Kidney (tissue), 14 donors: ENCODE measurements around the gene UBXN10. TPM values are rescaled to one million over a fixed set of nuclear protein-coding genes. Genes with fewer than 3 reads are reported as not detected.

Experiments
- DNase-seq, 5 donors: peaks; one replicate each; pipeline ENCODE4 v3.0.0-alpha.2; 2013 to 2020
- FAIRE-seq: peaks from 2 replicates; lab custom pipeline; 2012; peaks lifted over from hg19 to GRCh38; lab: Jason Lieb, UNC
- H3K27ac ChIP-seq, 2 donors: one replicate each; pipeline ENCODE4 v1.7.0; 2013; ENCODE audit warnings: low read depth in 2 of 2, low read length in 2 of 2, inconsistent platforms in 1 of 2
- H3K27me3 ChIP-seq: one replicate; pipeline ENCODE4 v1.7.1; 2013; ENCODE audit warnings: low read length, inconsistent platforms; ENCODE audit not compliant: control insufficient read depth, insufficient read depth
- H3K36me3 ChIP-seq, 3 donors: one replicate each; pipeline versions ENCODE4 v1.7.0 to v1.7.1; 2013; ENCODE audit warnings: low read length in 3 of 3, control low read depth in 1 of 3, inconsistent platforms in 1 of 3; ENCODE audit not compliant: insufficient read depth in 3 of 3, control insufficient read depth in 2 of 3
- H3K4me1 ChIP-seq, 3 donors: one replicate each; pipeline versions ENCODE4 v1.7.0 to v1.7.1; 2013; ENCODE audit warnings: low read length in 3 of 3, inconsistent platforms in 1 of 3, low read depth in 1 of 3; ENCODE audit not compliant: control insufficient read depth in 2 of 3, insufficient read depth in 2 of 3
- H3K4me3 ChIP-seq, 3 donors: one replicate each; pipeline versions ENCODE4 v1.7.0 to v1.8.1; 2013; ENCODE audit warnings: low read length in 3 of 3, control low read depth in 1 of 3, inconsistent platforms in 1 of 3
- H3K9ac ChIP-seq, 3 donors: one replicate each; pipeline versions ENCODE4 v1.7.0 to v1.7.1; 2013; ENCODE audit warnings: low read length in 3 of 3, control low read depth in 1 of 3, inconsistent platforms in 1 of 3
- H3K9me3 ChIP-seq, 3 donors: one replicate each; pipeline versions ENCODE4 v1.7.0 to v1.7.1; 2013; ENCODE audit warnings: low read length in 3 of 3, control low read depth in 1 of 3, inconsistent platforms in 1 of 3; ENCODE audit not compliant: control insufficient read depth in 2 of 3, insufficient read depth in 1 of 3
- intact Hi-C: fragments of 100-400 bp; cut with DNase I; formaldehyde crosslinking; loops from one replicate; pipeline ENCODE4 v1.11.1; 2022
- polyA plus RNA-seq: library from polyadenylated mRNA; stranded (reverse); fragments of 350-450 nt; fragmentation: Illumina TruSeq; extraction: RNeasy Lipid Tissue Mini Kit (QIAGEN cat#74804); gene quantifications from one replicate; pipeline ENCODE4 v1.2.3, GENCODE V29; 2014; ENCODE audit warnings: low read depth, low replicate concordance; ENCODE audit not compliant: insufficient read depth
- total RNA-seq: library from RNA; stranded (reverse); fragmentation: NEBNext Ultra II Directional; extraction: Animal tissue kit (Norgen Biotek cat#: 25700); gene quantifications from one replicate; pipeline ENCODE4 v1.2.1, GENCODE V29; 2021
- TF ChIP-seq, protein P1 (sequence below): IDR thresholded peaks from 3 replicates; pipeline ENCODE4 v1.5.1; 2012; ENCODE audit warnings: mild to moderate bottlenecking, moderate library complexity, borderline replicate concordance; ENCODE audit not compliant: insufficient read depth; ENCODE audit errors: extremely low read depth
- donor health status: control.
- donor health status: control.
- donor health status: control.
- donor health status: control.
- donor health status: control.
- donor health status: DM: yes; HTN: yes; CAD: no.
- donor health status: Normal renal cell carcinoma (clear cell type).

Gene UBXN10
- total and polyA plus RNA-seq, 2 donors from 2014 or later: 2.3 to 12.6 TPM

DNA sequence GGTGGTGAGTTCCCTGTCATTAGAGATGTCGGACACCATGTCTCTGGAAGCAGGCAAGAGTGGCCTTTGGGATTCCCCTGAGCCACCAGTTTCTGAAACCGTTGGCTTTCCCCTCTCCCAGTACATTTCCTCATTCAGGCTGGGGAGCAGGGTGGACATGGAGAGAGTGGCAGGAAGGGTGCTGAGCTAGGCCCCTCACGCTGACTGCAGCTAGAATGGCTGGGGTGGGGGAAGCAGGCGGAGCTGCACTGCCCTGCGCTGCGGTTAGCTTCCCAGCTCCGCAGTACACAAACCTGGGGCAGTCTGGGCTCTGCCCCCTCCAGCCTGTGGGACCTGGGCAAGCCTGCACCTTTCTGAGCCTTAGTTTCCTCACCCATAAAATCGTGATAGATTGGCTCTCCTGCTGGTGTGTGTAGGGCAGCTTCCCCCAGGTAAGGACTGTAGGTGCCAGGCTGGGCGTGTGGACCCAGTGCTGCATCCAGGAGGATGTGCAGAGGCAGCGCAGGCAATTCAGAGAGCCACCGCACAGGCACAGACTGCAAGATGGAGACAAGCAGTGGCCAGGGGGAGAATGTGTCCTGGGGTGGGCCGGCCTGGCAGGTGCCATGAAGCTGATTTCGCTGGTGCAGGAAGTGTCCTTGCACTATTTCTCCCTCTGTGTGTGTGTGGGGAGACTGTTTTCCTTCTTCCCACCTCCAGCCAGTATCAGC is 43.7 kb upstream of the UBXN10 start:
- Histone ChIP-seq H3K27ac (no peak overlapping the region), H3K27me3 (no peaks in the 10 kb centered on the region), H3K9ac (no peak overlapping the region), H3K36me3 (no peaks in the 10 kb centered on the region), H3K4me3 (no peak overlapping the region), H3K9me3 (no peaks in the 10 kb centered on the region), H3K4me1 (no peaks in the 10 kb centered on the region)
- intact Hi-C loops: no loop called here
- FAIRE-seq (no peak), DNase-seq (peak in 1 of 5 donors; percentile 53)
- TF ChIP-seq, protein P1, sequence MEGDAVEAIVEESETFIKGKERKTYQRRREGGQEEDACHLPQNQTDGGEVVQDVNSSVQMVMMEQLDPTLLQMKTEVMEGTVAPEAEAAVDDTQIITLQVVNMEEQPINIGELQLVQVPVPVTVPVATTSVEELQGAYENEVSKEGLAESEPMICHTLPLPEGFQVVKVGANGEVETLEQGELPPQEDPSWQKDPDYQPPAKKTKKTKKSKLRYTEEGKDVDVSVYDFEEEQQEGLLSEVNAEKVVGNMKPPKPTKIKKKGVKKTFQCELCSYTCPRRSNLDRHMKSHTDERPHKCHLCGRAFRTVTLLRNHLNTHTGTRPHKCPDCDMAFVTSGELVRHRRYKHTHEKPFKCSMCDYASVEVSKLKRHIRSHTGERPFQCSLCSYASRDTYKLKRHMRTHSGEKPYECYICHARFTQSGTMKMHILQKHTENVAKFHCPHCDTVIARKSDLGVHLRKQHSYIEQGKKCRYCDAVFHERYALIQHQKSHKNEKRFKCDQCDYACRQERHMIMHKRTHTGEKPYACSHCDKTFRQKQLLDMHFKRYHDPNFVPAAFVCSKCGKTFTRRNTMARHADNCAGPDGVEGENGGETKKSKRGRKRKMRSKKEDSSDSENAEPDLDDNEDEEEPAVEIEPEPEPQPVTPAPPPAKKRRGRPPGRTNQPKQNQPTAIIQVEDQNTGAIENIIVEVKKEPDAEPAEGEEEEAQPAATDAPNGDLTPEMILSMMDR: no peak

DNA sequence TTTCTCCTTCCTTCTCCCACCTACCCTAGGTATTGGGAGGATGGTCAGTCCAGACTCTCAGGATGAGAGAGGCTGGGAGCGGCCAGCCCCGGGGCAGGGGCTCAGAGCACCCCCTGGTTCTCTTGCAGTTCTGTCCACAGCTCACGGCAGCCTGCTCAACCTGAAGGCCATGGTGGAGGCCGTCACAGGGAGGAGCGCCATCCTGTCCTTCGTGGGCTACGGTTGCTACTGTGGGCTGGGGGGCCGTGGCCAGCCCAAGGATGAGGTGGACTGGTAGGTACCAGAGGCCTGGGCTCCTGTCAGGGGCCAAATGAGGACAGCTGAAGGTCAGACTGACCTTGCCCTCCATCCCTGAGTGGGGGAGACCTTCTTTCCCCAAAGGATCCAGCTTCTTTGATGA is 42.6 kb upstream of the UBXN10 start:
- H3K4me1 ChIP-seq: no peaks in the 10 kb centered on the region
- H3K36me3 ChIP-seq: no peaks in the 10 kb centered on the region
- no peak overlapping the region for H3K9ac ChIP-seq
- H3K9me3 ChIP-seq: no peaks in the 10 kb centered on the region
- TF ChIP-seq, protein P1: no peak
- H3K27me3 ChIP-seq: no peaks in the 10 kb centered on the region
- H3K4me3 ChIP-seq: no peak overlapping the region
- no peak for FAIRE-seq
- DNase-seq: peak in 1 of 5 donors; percentile 57
- intact Hi-C loops: no loop called here
- no peak overlapping the region for H3K27ac ChIP-seq

- H3K4me3 ChIP-seq: no peak overlapping the region
- H3K36me3 ChIP-seq: no peaks in the 10 kb centered on the region
- intact Hi-C loops: no loop called here
- H3K27me3 ChIP-seq: no peaks in the 10 kb centered on the region
- TF ChIP-seq, protein P1: no peak
- no peaks in the 10 kb centered on the region for H3K4me1 ChIP-seq
- H3K27ac ChIP-seq: no peak overlapping the region
- FAIRE-seq (no peak), DNase-seq (peak in 2 of 5 donors; percentile 33 to 44)
- no peaks in the 10 kb centered on the region for H3K9me3 ChIP-seq
- no peak overlapping the region for H3K9ac ChIP-seq
Measured at GRCh38 chr1:20143734-20144565, 41.9 kb upstream of the UBXN10 start.
